ENCODE data around the gene PPP2R5C.

GRCh38 chr14:101716077-101716950, 45.2 kb upstream of the PPP2R5C start:
- TF ChIP-seq MXI1 (conservative IDR thresholded peaks at IDR 0.05; ENCODE audit: poor library complexity, severe bottlenecking) (no peak), EZH2 (IDR thresholded peaks at IDR 0.05; ENCODE audit: borderline replicate concordance, insufficient read depth, low read length, poor library complexity, severe bottlenecking) (no peak), EP300 (conservative IDR thresholded peaks at IDR 0.05; ENCODE audit: poor library complexity, severe bottlenecking) (no peak), CTCF (IDR thresholded peaks at IDR 0.05; ENCODE audit: poor library complexity, severe bottlenecking) (no peak)
